Islet of Langerhans (tissue), 1 donor: ENCODE data around the gene CCR7.

Experiments used
- FAIRE-seq: peaks from one replicate; lab custom pipeline; 2011; peaks lifted over from hg19 to GRCh38; lab: Jason Lieb, UNC

Gene CCR7

GRCh38 chr17:40564883-40565768, at the start of gene CCR7:
TSS of gene CCR7 (minus strand) at chr17:40565472. CDS start at chr17:40565409, 63 bp downstream.
- no peak for FAIRE-seq

GRCh38 chr17:40614431-40615067, 49.3 kb upstream of the CCR7 start:
- FAIRE-seq: no peak

- no peak for FAIRE-seq
Observed at GRCh38 chr17:40613467-40614154, 48.3 kb upstream of the CCR7 start.

- no peak for FAIRE-seq
Observed at GRCh38 chr17:40612599-40613244, 47.5 kb upstream of the CCR7 start.

GRCh38 chr17:40611840-40612474, 46.7 kb upstream of the CCR7 start:
- FAIRE-seq: no peak

GRCh38 chr17:40610359-40610758, 45.1 kb upstream of the CCR7 start:
- FAIRE-seq: no peak

GRCh38 chr17:40608061-40608581, 42.8 kb upstream of the CCR7 start:
- no peak for FAIRE-seq

GRCh38 chr17:40607641-40608040, 42.4 kb upstream of the CCR7 start:
- no peak for FAIRE-seq

GRCh38 chr17:40606548-40607353, 41.5 kb upstream of the CCR7 start:
- no peak for FAIRE-seq

- FAIRE-seq: no peak
Observed at GRCh38 chr17:40605306-40605705, 40.0 kb upstream of the CCR7 start.

- FAIRE-seq: no peak
Observed at GRCh38 chr17:40604327-40605080, 39.2 kb upstream of the CCR7 start.

- FAIRE-seq: no peak
Observed at GRCh38 chr17:40602445-40603443, 37.5 kb upstream of the CCR7 start.

GRCh38 chr17:40600486-40601046, 35.3 kb upstream of the CCR7 start:
- FAIRE-seq: no peak

GRCh38 chr17:40599468-40599763, 34.1 kb upstream of the CCR7 start:
- no peak for FAIRE-seq

GRCh38 chr17:40598619-40599467, 33.6 kb upstream of the CCR7 start:
- no peak for FAIRE-seq

GRCh38 chr17:40598301-40598618, 33.0 kb upstream of the CCR7 start:
- FAIRE-seq: no peak

- no peak for FAIRE-seq
Observed at GRCh38 chr17:40597556-40598300, 32.5 kb upstream of the CCR7 start.
